Activated CD8-positive, alpha-beta T cell treated with anti-CD3 and anti-CD28 coated beads, Interleukin-2, amount 10 ng/mL, durations not matched to agents 7 days and 5 days (primary cell): Measurements from ENCODE around the gene FGF14. TPM values are rescaled to one million over a fixed set of nuclear protein-coding genes. Genes with fewer than 3 reads are reported as not detected.

Source experiments
- ATAC-seq: fragments of 150-1000 bp; cut with Tn5 transposase; one replicate; pipeline ENCODE4 v1.10.0; 2021; ENCODE audit warnings: moderate library complexity
- CTCF ChIA-PET: fragments of 350-600 bp; sonication (Branson Sonifier 250); formaldehyde crosslinking; loops from one replicate; lab custom pipeline; 2021; ENCODE audit warnings: antibody characterized with exemption; lab: Charles Lee
- POLR2A ChIA-PET: fragments of 350-600 bp; sonication (Branson Sonifier 250); formaldehyde crosslinking; loops from one replicate; lab custom pipeline; 2021; ENCODE audit warnings: antibody characterized with exemption; lab: Charles Lee
- DNase-seq: peaks from one replicate; pipeline ENCODE4 v3.0.0-alpha.2; 2020
- H3K27ac Mint-ChIP-seq: one replicate; pipeline ENCODE4 v1.8.0; 2021; ENCODE audit warnings: mild to moderate bottlenecking, mixed read lengths
- H3K27me3 Mint-ChIP-seq: one replicate; pipeline ENCODE4 v1.8.0; 2021; ENCODE audit warnings: low read depth, mixed read lengths
- H3K36me3 Mint-ChIP-seq: one replicate; pipeline ENCODE4 v1.8.0; 2021; ENCODE audit warnings: low read depth, mixed read lengths
- H3K4me1 Mint-ChIP-seq: one replicate; pipeline ENCODE4 v1.8.0; 2021; ENCODE audit warnings: low read depth, mixed read lengths
- H3K4me3 Mint-ChIP-seq: one replicate; pipeline ENCODE4 v1.8.0; 2021; ENCODE audit warnings: mild to moderate bottlenecking, mixed read lengths
- H3K9me3 Mint-ChIP-seq: one replicate; pipeline ENCODE4 v1.8.0; 2022; ENCODE audit warnings: mixed read lengths; ENCODE audit not compliant: insufficient read depth
- total RNA-seq, 2 experiments: library from RNA; stranded (reverse); gene quantifications; one replicate each; pipeline ENCODE4 v1.2.3, GENCODE V29; 2021

FGF14 gene
- total RNA-seq, 2 experiments from 2014 or later, result not detected

- H3K27ac Mint-ChIP-seq, result no peak overlapping the region
- H3K9me3 Mint-ChIP-seq, result no peaks in the 10 kb centered on the region
- H3K4me3 Mint-ChIP-seq, result no peak overlapping the region
- no peaks in the 10 kb centered on the region for H3K36me3 Mint-ChIP-seq
- CTCF ChIA-PET, result no interaction called here
- POLR2A ChIA-PET, result no interaction called here
- no peak for ATAC-seq
- no peaks in the 10 kb centered on the region for H3K4me1 Mint-ChIP-seq
- H3K27me3 Mint-ChIP-seq, result peaks cover 50% of the 10 kb centered on the region
- DNase-seq, result no peak
Measured at GRCh38 chr13:101917833-101918661, 483.8 kb downstream of the FGF14 start.

GRCh38 chr13:101917475-101917810 lies 484.4 kb downstream of the FGF14 start:
- Mint-ChIP-seq H3K27me3 (peaks cover 51% of the 10 kb centered on the region), H3K36me3 (no peaks in the 10 kb centered on the region), H3K4me1 (no peaks in the 10 kb centered on the region), H3K4me3 (no peak overlapping the region), H3K27ac (no peak overlapping the region), H3K9me3 (no peaks in the 10 kb centered on the region)
- ChIA-PET POLR2A (no interaction called here), CTCF (no interaction called here)
- no peak for DNase-seq
- ATAC-seq, result no peak

GRCh38 chr13:101916775-101917474 lies 484.9 kb downstream of the FGF14 start:
- Mint-ChIP-seq H3K4me1 (no peaks in the 10 kb centered on the region), H3K9me3 (no peaks in the 10 kb centered on the region), H3K36me3 (no peaks in the 10 kb centered on the region), H3K27me3 (peaks cover 51% of the 10 kb centered on the region), H3K4me3 (no peak overlapping the region), H3K27ac (no peak overlapping the region)
- ATAC-seq (no peak), DNase-seq (no peak)
- ChIA-PET CTCF (no interaction called here), POLR2A (no interaction called here)

GRCh38 chr13:101916108-101916774 lies 485.6 kb downstream of the FGF14 start:
- Mint-ChIP-seq H3K4me1 (no peaks in the 10 kb centered on the region), H3K36me3 (no peaks in the 10 kb centered on the region), H3K4me3 (no peak overlapping the region), H3K27me3 (peaks cover 47% of the 10 kb centered on the region), H3K9me3 (no peaks in the 10 kb centered on the region), H3K27ac (no peak overlapping the region)
- ATAC-seq (no peak), DNase-seq (no peak)
- POLR2A ChIA-PET, result no interaction called here
- CTCF ChIA-PET, result no interaction called here

- H3K4me1 Mint-ChIP-seq, result no peaks in the 10 kb centered on the region
- H3K4me3 Mint-ChIP-seq, result no peak overlapping the region
- H3K27me3 Mint-ChIP-seq, result peaks cover 44% of the 10 kb centered on the region
Measured at GRCh38 chr13:101915755-101916107, 486.1 kb downstream of the FGF14 start.

GRCh38 chr13:101915331-101915730 lies 486.5 kb downstream of the FGF14 start:
- H3K36me3 Mint-ChIP-seq, result no peaks in the 10 kb centered on the region
- no peak overlapping the region for H3K4me3 Mint-ChIP-seq
- ChIA-PET POLR2A (no interaction called here), CTCF (no interaction called here)
- H3K27ac Mint-ChIP-seq, result no peak overlapping the region
- no peaks in the 10 kb centered on the region for H3K4me1 Mint-ChIP-seq
- ATAC-seq (no peak), DNase-seq (no peak)
- peaks cover 44% of the 10 kb centered on the region for H3K27me3 Mint-ChIP-seq
- H3K9me3 Mint-ChIP-seq, result no peaks in the 10 kb centered on the region

More at GRCh38 chr13:101915755-101916107, 486.1 kb downstream of the FGF14 start:
- no peaks in the 10 kb centered on the region for H3K36me3 Mint-ChIP-seq
- no peaks in the 10 kb centered on the region for H3K9me3 Mint-ChIP-seq
- ATAC-seq (no peak), DNase-seq (no peak)
- no peak overlapping the region for H3K27ac Mint-ChIP-seq
- ChIA-PET POLR2A (no interaction called here), CTCF (no interaction called here)

GRCh38 chr13:101911752-101912151 lies 490.1 kb downstream of the FGF14 start:
- Mint-ChIP-seq H3K4me1 (no peaks in the 10 kb centered on the region), H3K9me3 (no peaks in the 10 kb centered on the region), H3K36me3 (no peaks in the 10 kb centered on the region), H3K27me3 (peaks cover 19% of the 10 kb centered on the region), H3K27ac (no peak overlapping the region), H3K4me3 (no peak overlapping the region)
- ChIA-PET CTCF (no interaction called here), POLR2A (no interaction called here)
- ATAC-seq (no peak), DNase-seq (no peak)

- Mint-ChIP-seq H3K9me3 (no peaks in the 10 kb centered on the region), H3K4me1 (no peaks in the 10 kb centered on the region), H3K27ac (no peak overlapping the region), H3K4me3 (no peak overlapping the region), H3K27me3 (no peaks in the 10 kb centered on the region), H3K36me3 (no peaks in the 10 kb centered on the region)
- POLR2A ChIA-PET, result no interaction called here
- ATAC-seq (no peak), DNase-seq (no peak)
- CTCF ChIA-PET, result no interaction called here
Measured at GRCh38 chr13:101903890-101904289, 498.0 kb downstream of the FGF14 start.

- DNase-seq, result no peak
- POLR2A ChIA-PET, result no interaction called here
- Mint-ChIP-seq H3K4me1 (no peaks in the 10 kb centered on the region), H3K27me3 (no peaks in the 10 kb centered on the region), H3K9me3 (no peaks in the 10 kb centered on the region), H3K36me3 (no peaks in the 10 kb centered on the region), H3K27ac (no peak overlapping the region), H3K4me3 (no peak overlapping the region)
- CTCF ChIA-PET, result no interaction called here
- no peak for ATAC-seq
Measured at GRCh38 chr13:101898676-101899075, 503.2 kb downstream of the FGF14 start.

GRCh38 chr13:101896541-101896940 lies 505.3 kb downstream of the FGF14 start:
- DNase-seq (no peak), ATAC-seq (no peak)
- Mint-ChIP-seq H3K36me3 (no peaks in the 10 kb centered on the region), H3K27me3 (no peaks in the 10 kb centered on the region), H3K9me3 (no peaks in the 10 kb centered on the region), H3K4me3 (no peak overlapping the region), H3K27ac (no peak overlapping the region), H3K4me1 (no peaks in the 10 kb centered on the region)
- POLR2A ChIA-PET, result no interaction called here
- CTCF ChIA-PET, result no interaction called here

- no peak for ATAC-seq
- Mint-ChIP-seq H3K27ac (no peak overlapping the region), H3K9me3 (no peaks in the 10 kb centered on the region), H3K27me3 (no peaks in the 10 kb centered on the region), H3K36me3 (no peaks in the 10 kb centered on the region), H3K4me3 (no peak overlapping the region), H3K4me1 (no peaks in the 10 kb centered on the region)
- no peak for DNase-seq
- ChIA-PET POLR2A (no interaction called here), CTCF (no interaction called here)
Measured at GRCh38 chr13:101893021-101893420, 508.8 kb downstream of the FGF14 start.

- ChIA-PET CTCF (no interaction called here), POLR2A (no interaction called here)
- no peak overlapping the region for H3K27ac Mint-ChIP-seq
- no peak for ATAC-seq
- no peaks in the 10 kb centered on the region for H3K9me3 Mint-ChIP-seq
- H3K4me1 Mint-ChIP-seq, result no peaks in the 10 kb centered on the region
- H3K27me3 Mint-ChIP-seq, result no peaks in the 10 kb centered on the region
- DNase-seq, result no peak
- H3K36me3 Mint-ChIP-seq, result no peaks in the 10 kb centered on the region
- no peak overlapping the region for H3K4me3 Mint-ChIP-seq
Measured at GRCh38 chr13:101892296-101892695, 509.6 kb downstream of the FGF14 start.
